Activated CD8-positive, alpha-beta memory T cell treated with anti-CD3 and anti-CD28 coated beads for 1 hour (primary cell): ENCODE results near the gene ZNF263.

Experiments used
- DNase-seq, 2 donors: peaks; one replicate each; pipeline ENCODE4 v3.0.0-alpha.2; 2020; ENCODE audit warnings: low read depth in 1 of 2; ENCODE audit errors: extremely low read depth in 1 of 2

The ZNF263 gene

DNA sequence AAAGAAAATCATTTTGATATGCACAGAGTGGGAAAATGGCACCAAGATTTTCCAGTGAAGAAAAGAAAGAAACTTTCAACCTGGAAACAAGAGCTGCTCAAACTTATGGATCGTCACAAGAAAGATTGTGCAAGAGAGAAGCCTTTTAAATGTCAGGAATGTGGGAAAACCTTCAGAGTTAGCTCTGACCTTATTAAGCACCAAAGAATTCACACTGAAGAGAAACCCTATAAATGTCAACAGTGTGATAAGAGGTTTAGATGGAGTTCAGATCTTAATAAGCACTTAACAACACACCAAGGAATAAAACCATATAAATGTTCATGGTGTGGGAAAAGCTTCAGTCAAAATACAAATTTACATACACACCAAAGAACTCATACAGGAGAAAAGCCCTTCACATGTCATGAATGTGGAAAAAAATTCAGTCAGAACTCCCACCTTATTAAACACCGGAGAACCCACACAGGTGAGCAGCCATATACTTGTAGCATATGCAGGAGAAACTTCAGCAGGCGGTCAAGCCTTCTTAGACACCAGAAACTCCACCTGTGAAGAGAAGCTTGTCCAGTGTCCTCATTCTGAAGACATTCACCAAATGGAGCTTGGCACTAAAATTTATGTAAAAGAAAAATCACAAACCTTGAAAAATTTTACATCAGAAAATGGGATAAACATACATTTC lies 34.2 kb downstream of the ZNF263 start:
- no peak for DNase-seq

GRCh38 chr16:3321816-3322215 lies 38.5 kb downstream of the ZNF263 start:
- no peak for DNase-seq

DNA sequence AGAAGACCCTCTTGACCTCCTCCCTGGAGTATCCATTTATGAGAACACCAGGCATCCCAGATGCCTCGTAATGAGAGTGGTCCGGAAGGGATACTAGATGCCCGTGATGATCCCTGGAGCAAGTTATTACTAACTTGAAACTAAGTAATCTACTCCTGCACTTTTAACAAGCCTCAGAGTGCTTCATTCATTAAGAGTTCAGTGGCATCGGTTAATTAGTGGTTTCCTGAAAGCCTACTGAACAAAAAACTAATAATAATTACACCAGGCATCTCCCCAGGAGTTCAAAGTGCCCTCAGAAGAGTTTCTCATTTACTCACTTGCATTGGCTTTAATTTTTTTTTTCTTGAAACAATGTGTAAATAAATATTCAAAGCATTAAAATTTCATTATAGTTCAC lies 44.2 kb downstream of the ZNF263 start:
- DNase-seq, result no peak

GRCh38 chr16:3328104-3328503 lies 44.8 kb downstream of the ZNF263 start:
- no peak for DNase-seq

- DNase-seq, result no peak
Observed at GRCh38 chr16:3328643-3329042, 45.4 kb downstream of the ZNF263 start.
